SU-DHL-6 (cell line): ENCODE results near the gene DYNLL1.

ENCODE experiments used
- H2AFZ ChIP-seq: fragments of 200-600 bp; sonication (generic); 2 replicates; pipeline ENCODE4 v1.6.1; 2014; ENCODE audit warnings: low read depth, mild to moderate bottlenecking, moderate library complexity, mixed read lengths, antibody characterized with exemption, low read length; ENCODE audit not compliant: severe bottlenecking
- H3F3A ChIP-seq: fragments of 200-600 bp; shearing (Covaris generic); 2 replicates; pipeline ENCODE4 v1.6.0; 2016; ENCODE audit warnings: antibody characterized with exemption, mild to moderate bottlenecking; ENCODE audit not compliant: insufficient read depth
- H3K27ac ChIP-seq: fragments of 200-600 bp; sonication (generic); 2 replicates; pipeline ENCODE4 v1.5.1; 2016; ENCODE audit warnings: low read depth, mild to moderate bottlenecking, low read length, moderate library complexity, mixed read lengths
- H3K27me3 ChIP-seq: fragments of 200-600 bp; sonication (generic), shearing (Covaris generic); 2 replicates; pipeline ENCODE4 v1.6.0; 2014; ENCODE audit warnings: mild to moderate bottlenecking, low read length
- H3K36me3 ChIP-seq: fragments of 200-600 bp; sonication (generic); 2 replicates; pipeline ENCODE4 v1.6.1; 2014; ENCODE audit warnings: mild to moderate bottlenecking, low read length, mixed read lengths
- H3K4me2 ChIP-seq: fragments of 300-600, 200-600 bp; shearing (Covaris generic), sonication (generic); 2 replicates; pipeline ENCODE4 v1.6.0; 2014; ENCODE audit warnings: low read length, low read depth, mild to moderate bottlenecking; ENCODE audit not compliant: poor library complexity, severe bottlenecking
- H3K4me3 ChIP-seq: fragments of 200-600 bp; sonication (generic); 2 replicates; pipeline ENCODE4 v1.5.1; 2014; ENCODE audit warnings: antibody characterized with exemption, low read length, mild to moderate bottlenecking, mixed read lengths; ENCODE audit not compliant: insufficient read depth, poor library complexity, severe bottlenecking
- H3K79me2 ChIP-seq: fragments of 200-600 bp; sonication (generic); 2 replicates; pipeline ENCODE4 v1.6.1; 2014; ENCODE audit warnings: mild to moderate bottlenecking, low read length, moderate library complexity; ENCODE audit not compliant: insufficient read depth
- H3K9ac ChIP-seq: fragments of 200-600 bp; sonication (generic); 2 replicates; pipeline ENCODE4 v1.7.0; 2014; ENCODE audit warnings: mild to moderate bottlenecking, low read length
- H3K9me2 ChIP-seq: fragments of 200-600 bp; sonication (generic); replicated peaks from 2 replicates; pipeline ENCODE4 v1.6.1; 2014; ENCODE audit warnings: low read length; ENCODE audit not compliant: insufficient read depth
- H3K9me3 ChIP-seq: fragments of 200-600 bp; sonication (generic); 2 replicates; pipeline ENCODE4 v1.6.1; 2014; ENCODE audit warnings: low read length, mixed read lengths; ENCODE audit not compliant: insufficient read depth
- H4K20me1 ChIP-seq: fragments of 200-600 bp; sonication (generic); 2 replicates; pipeline ENCODE4 v1.6.1; 2014; ENCODE audit warnings: low read depth, mild to moderate bottlenecking, antibody characterized with exemption, low read length, moderate library complexity, mixed read lengths
- CTCF ChIP-seq: fragments of 200-600 bp; sonication (generic); IDR thresholded peaks from one replicate; pipeline ENCODE4 v1.5.1; 2017; ENCODE audit warnings: antibody characterized with exemption, mild to moderate bottlenecking, low read length, moderate library complexity; ENCODE audit not compliant: insufficient read depth, poor library complexity, severe bottlenecking
- EZH2phosphoT487 ChIP-seq: fragments of 200-600 bp; sonication (generic), shearing (Covaris generic); conservative IDR thresholded peaks from 2 replicates; pipeline ENCODE4 v1.6.1; 2018; ENCODE audit warnings: mild to moderate bottlenecking, antibody characterized with exemption, low read length, moderate library complexity, mixed read lengths

Gene DYNLL1

GRCh38 chr12:120539303-120539702 is 43.4 kb downstream of the DYNLL1 start:
- Histone ChIP-seq H3K4me3 (no peak overlapping the region), H2AFZ (no peak overlapping the region), H3K27me3 (no peaks in the 10 kb centered on the region), H3K9ac (no peak overlapping the region), H3K36me3 (peaks cover 4% of the 10 kb centered on the region; the same call in 1 of the 2 replicates), H3K4me2 (no peak overlapping the region), H4K20me1 (peaks cover 10% of the 10 kb centered on the region), H3F3A (peaks cover 10% of the 10 kb centered on the region; the same call in 1 of the 2 replicates), H3K27ac (no peak overlapping the region), H3K9me2 (no peaks in the 10 kb centered on the region), H3K9me3 (no peaks in the 10 kb centered on the region), H3K79me2 (peaks cover 99% of the 10 kb centered on the region)
- no peak for TF ChIP-seq CTCF
- TF ChIP-seq EZH2phosphoT487: no peak

GRCh38 chr12:120540445-120540844 is 44.5 kb downstream of the DYNLL1 start:
- H3K4me3 ChIP-seq: no peak overlapping the region
- H3K36me3 ChIP-seq: peaks cover 4% of the 10 kb centered on the region; the same call in 1 of the 2 replicates
- no peaks in the 10 kb centered on the region for H3K9me2 ChIP-seq
- H3K79me2 ChIP-seq: peaks cover 98% of the 10 kb centered on the region
- H3K27ac ChIP-seq: no peak overlapping the region
- TF ChIP-seq EZH2phosphoT487 (no peak), CTCF (no peak)
- peaks cover 16% of the 10 kb centered on the region for H4K20me1 ChIP-seq
- no peaks in the 10 kb centered on the region for H3K27me3 ChIP-seq
- peaks cover 4% of the 10 kb centered on the region; the same call in 1 of the 2 replicates for H3F3A ChIP-seq
- no peaks in the 10 kb centered on the region for H3K9me3 ChIP-seq
- no peak overlapping the region for H2AFZ ChIP-seq
- H3K4me2 ChIP-seq: no peak overlapping the region
- H3K9ac ChIP-seq: no peak overlapping the region

GRCh38 chr12:120542166-120542565 is 46.3 kb downstream of the DYNLL1 start:
- Histone ChIP-seq H3K27ac (no peak overlapping the region), H2AFZ (no peak overlapping the region), H3K79me2 (peaks cover 90% of the 10 kb centered on the region), H3K27me3 (no peaks in the 10 kb centered on the region), H3K9ac (no peak overlapping the region), H3K4me2 (no peak overlapping the region), H3K9me2 (no peaks in the 10 kb centered on the region), H4K20me1 (peaks cover 11% of the 10 kb centered on the region), H3K36me3 (peaks cover 14% of the 10 kb centered on the region; the same call in 1 of the 2 replicates), H3K4me3 (no peak overlapping the region), H3K9me3 (no peaks in the 10 kb centered on the region), H3F3A (no peaks in the 10 kb centered on the region; the same call in 1 of the 2 replicates)
- no peak for TF ChIP-seq EZH2phosphoT487
- TF ChIP-seq CTCF: no peak

GRCh38 chr12:120544691-120545090 is 48.8 kb downstream of the DYNLL1 start:
- H3K4me2 ChIP-seq: no peak overlapping the region
- TF ChIP-seq EZH2phosphoT487: no peak
- H4K20me1 ChIP-seq: peaks cover 11% of the 10 kb centered on the region
- peaks cover 17% of the 10 kb centered on the region; the same call in 1 of the 2 replicates for H3K36me3 ChIP-seq
- no peak overlapping the region for H3K4me3 ChIP-seq
- no peak overlapping the region for H3K9ac ChIP-seq
- no peaks in the 10 kb centered on the region for H3K27me3 ChIP-seq
- H3F3A ChIP-seq: no peaks in the 10 kb centered on the region
- H3K9me2 ChIP-seq: no peaks in the 10 kb centered on the region
- no peak overlapping the region for H2AFZ ChIP-seq
- no peak overlapping the region for H3K27ac ChIP-seq
- peaks cover 81% of the 10 kb centered on the region for H3K79me2 ChIP-seq
- H3K9me3 ChIP-seq: no peaks in the 10 kb centered on the region
